Endothelial cell of umbilical vein (primary cell): ENCODE results near the gene OR10C1. TPM values are rescaled to one million over a fixed set of nuclear protein-coding genes. Genes with fewer than 3 reads are reported as not detected.

Experiments used
- BruUV-seq: library from RNA; stranded (reverse); fragments of 400-500 nt; replicated peaks from 2 replicates; lab custom pipeline; 2021; lab: Mats Ljungman, UMichigan
- CTCF ChIA-PET: fragments of 300-600, 350-600 bp; sonication (Branson Sonifier 250); formaldehyde crosslinking; loops from one replicate; lab custom pipeline; 2021; ENCODE audit warnings: antibody characterized with exemption, inconsistent platforms; lab: Charles Lee
- POLR2A ChIA-PET: fragments of 300-600, 350-600 bp; sonication (Branson Sonifier 250); formaldehyde crosslinking; loops from one replicate; lab custom pipeline; 2021; ENCODE audit warnings: antibody characterized with exemption, inconsistent platforms; lab: Charles Lee
- DNase-seq: peaks from one replicate; pipeline ENCODE4 v3.0.0-alpha.2; 2011; ENCODE audit warnings: low read depth, low spot score
- FAIRE-seq: peaks from 2 replicates; lab custom pipeline; 2011; peaks lifted over from hg19 to GRCh38; lab: Jason Lieb, UNC
- H2AFZ ChIP-seq: 2 replicates; pipeline ENCODE4 v1.6.0; 2012; ENCODE audit warnings: low read depth, low read length, control low read depth, inconsistent platforms
- H3K27ac ChIP-seq: 2 replicates; pipeline ENCODE4 v1.5.1; 2011; ENCODE audit warnings: low read depth, mild to moderate bottlenecking, control low read depth, low read length, moderate library complexity; ENCODE audit not compliant: insufficient read depth
- H3K27me3 ChIP-seq, 2 experiments: 2 replicates each; pipeline versions ENCODE4 v1.6.0 to v1.6.1; 2011; ENCODE audit warnings: low read length in 2 of 2, mixed read lengths in 1 of 2; ENCODE audit not compliant: control insufficient read depth in 2 of 2, insufficient read depth in 2 of 2
- H3K36me3 ChIP-seq, 2 experiments: 2 replicates in 1 of 2; 3 replicates in 1 of 2; pipeline ENCODE4 v1.5.1; 2011; ENCODE audit warnings: low read length in 2 of 2, mild to moderate bottlenecking in 1 of 2, moderate library complexity in 1 of 2; ENCODE audit not compliant: control insufficient read depth in 2 of 2, insufficient read depth in 2 of 2; ENCODE audit errors: extremely low read depth in 1 of 2
- H3K4me1 ChIP-seq: 3 replicates; pipeline ENCODE4 v1.5.1; 2011; ENCODE audit warnings: mild to moderate bottlenecking, low read length; ENCODE audit not compliant: control insufficient read depth, insufficient read depth; ENCODE audit errors: extremely low read depth
- H3K4me2 ChIP-seq: 2 replicates; pipeline ENCODE4 v1.6.1; 2011; ENCODE audit warnings: low read length, control low read depth, mixed read lengths; ENCODE audit not compliant: insufficient read depth
- H3K4me3 ChIP-seq, 3 experiments: fragments of 200-600 bp in 1 of 3; sonication (generic), shearing (Covaris generic) in 1 of 3; replicated peaks in 1 of 3; 2 replicates each; pipeline ENCODE4 v1.5.1; 2011 to 2016; ENCODE audit warnings: control low read depth in 3 of 3, low read length in 3 of 3, mild to moderate bottlenecking in 2 of 3, inconsistent platforms in 1 of 3, low read depth in 1 of 3, moderate library complexity in 1 of 3; ENCODE audit not compliant: insufficient read depth in 1 of 3
- H3K79me2 ChIP-seq: 2 replicates; pipeline ENCODE4 v1.6.0; 2012; ENCODE audit warnings: low read length, inconsistent platforms; ENCODE audit not compliant: control insufficient read depth, insufficient read depth
- H3K9ac ChIP-seq: replicated peaks from 2 replicates; pipeline ENCODE3; 2011; ENCODE audit warnings: low read length, control low read depth; ENCODE audit not compliant: insufficient read depth; ENCODE audit errors: extremely low read depth
- H3K9me1 ChIP-seq: replicated peaks from 3 replicates; pipeline ENCODE4 v1.6.0; 2011; ENCODE audit warnings: mild to moderate bottlenecking, low read length; ENCODE audit not compliant: control insufficient read depth, insufficient read depth; ENCODE audit errors: extremely low read depth
- H3K9me3 ChIP-seq: replicated peaks from 2 replicates; pipeline ENCODE4 v1.5.1; 2012; ENCODE audit warnings: low read length, inconsistent platforms; ENCODE audit not compliant: control insufficient read depth, insufficient read depth
- H4K20me1 ChIP-seq: replicated peaks from 2 replicates; pipeline ENCODE3; 2011; ENCODE audit warnings: mild to moderate bottlenecking, low read length; ENCODE audit not compliant: control insufficient read depth, insufficient read depth; ENCODE audit errors: extremely low read depth
- EZH2 ChIP-seq: IDR thresholded peaks from 2 replicates; pipeline ENCODE4 v1.6.1; 2012; ENCODE audit warnings: borderline replicate concordance, low read depth, mild to moderate bottlenecking, moderate library complexity, low read length, inconsistent platforms; ENCODE audit not compliant: severe bottlenecking
- FOS ChIP-seq: IDR thresholded peaks from 2 replicates; pipeline ENCODE4 v1.6.1; 2011; ENCODE audit warnings: mild to moderate bottlenecking, low read length, moderate library complexity, borderline replicate concordance; ENCODE audit not compliant: insufficient read depth
- GATA2 ChIP-seq: IDR thresholded peaks from 2 replicates; pipeline ENCODE4 v1.7.0; 2011; ENCODE audit warnings: low read depth, mild to moderate bottlenecking, moderate library complexity, mixed read lengths, low read length; ENCODE audit not compliant: insufficient read length, insufficient read depth
- JUN ChIP-seq: IDR thresholded peaks from 2 replicates; pipeline ENCODE4 v1.6.1; 2011; ENCODE audit warnings: borderline replicate concordance, low read depth; ENCODE audit not compliant: insufficient read length, insufficient read depth
- MYC ChIP-seq: IDR thresholded peaks from one replicate; pipeline ENCODE4 v1.6.1; 2011; ENCODE audit warnings: mild to moderate bottlenecking, low read depth, low read length
- POLR2A ChIP-seq: IDR thresholded peaks from 2 replicates; pipeline ENCODE4 v1.6.1; 2012; ENCODE audit warnings: low read depth, mild to moderate bottlenecking, control low read depth, low read length
- POLR2AphosphoS5 ChIP-seq: IDR thresholded peaks from 2 replicates; pipeline ENCODE4 v1.6.1; 2012; ENCODE audit warnings: low read depth, mild to moderate bottlenecking, control low read depth, low read length, moderate library complexity; ENCODE audit not compliant: insufficient read depth
- dilution Hi-C: fragments of 300-500 bp; cut with MboI; formaldehyde crosslinking; loops from one replicate; pipeline ENCODE4 v1.15.0; 2019; ENCODE audit warnings: low sequenced_read_pairs; ENCODE audit not compliant: extremely low pct_ligation_motif_present
- intact Hi-C: fragments of 100-400 bp; cut with micrococcal nuclease; formaldehyde crosslinking; loops from one replicate; pipeline ENCODE4 v1.10.0; 2022
- polyA plus RNA-seq, 4 experiments: library from polyadenylated mRNA; depleted of rRNA in 3 of 4; stranded (reverse) in 3 of 4; unstranded in 1 of 4; fragments of >200 nt; gene quantifications; 2 replicates each; pipeline versions ENCODE4 v1.2.1 to v1.2.3, GENCODE V29; 2011 to 2012; ENCODE audit warnings: missing spikeins in 1 of 4
- total RNA-seq: library from RNA; stranded (reverse); gene quantifications from 2 replicates; pipeline ENCODE4 v1.2.3, GENCODE V29; 2021
- TF ChIP-seq, protein P1 (sequence below): IDR thresholded peaks from 2 replicates; pipeline ENCODE4 v1.6.1; 2011; ENCODE audit not compliant: insufficient read depth, insufficient read length
- TF ChIP-seq, protein P2 (sequence below), 2 donors: IDR thresholded peaks; 1 replicate in 1 of 2; 2 replicates in 1 of 2; pipeline ENCODE4 v1.5.1; 2011; ENCODE audit warnings: low read length in 2 of 2, mild to moderate bottlenecking in 2 of 2, moderate library complexity in 2 of 2, control low read depth in 1 of 2, inconsistent platforms in 1 of 2, low read depth in 1 of 2; ENCODE audit not compliant: insufficient read depth in 1 of 2; ENCODE audit errors: extremely low read depth in 1 of 2

The OR10C1 gene
- total and polyA plus RNA-seq, 2 donors (not counting 3 experiments of a cell fraction or from before 2014, with no cell fraction given): not detected

DNA sequence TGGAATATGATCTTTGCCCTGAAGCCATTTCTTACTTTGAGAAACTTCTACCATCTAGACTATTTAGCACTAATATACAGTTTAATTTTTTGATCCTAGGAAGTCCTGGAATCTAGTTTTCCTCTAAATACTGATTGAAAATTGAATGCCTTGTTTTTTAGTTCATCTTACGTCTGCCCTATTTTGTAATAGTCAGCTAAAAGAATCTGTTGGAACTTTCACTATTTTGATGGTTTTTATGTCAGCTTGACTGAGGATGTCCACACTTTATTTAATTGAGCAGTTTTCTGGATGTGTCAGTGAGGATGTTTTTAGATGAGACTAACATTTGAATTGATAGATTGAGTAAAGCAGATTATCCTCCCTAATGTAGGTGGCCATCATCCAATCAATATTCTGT, 35.3 kb upstream of the OR10C1 start:
- POLR2A ChIA-PET: no interaction called here
- no peaks in the 10 kb centered on the region for H3K4me1 ChIP-seq
- CTCF ChIA-PET: no interaction called here
- no peaks in the 10 kb centered on the region for H3K9me1 ChIP-seq
- intact Hi-C loops: no loop called here
- H3K9ac ChIP-seq: no peak overlapping the region
- no peak overlapping the region for H2AFZ ChIP-seq
- H3K4me3 ChIP-seq: no peak overlapping the region
- FAIRE-seq (no peak), DNase-seq (no peak)
- TF ChIP-seq FOS: no peak
- TF ChIP-seq MYC: no peak
- TF ChIP-seq GATA2: no peak
- no peak for TF ChIP-seq POLR2A
- TF ChIP-seq JUN: no peak
- TF ChIP-seq EZH2: no peak
- TF ChIP-seq, protein P1, sequence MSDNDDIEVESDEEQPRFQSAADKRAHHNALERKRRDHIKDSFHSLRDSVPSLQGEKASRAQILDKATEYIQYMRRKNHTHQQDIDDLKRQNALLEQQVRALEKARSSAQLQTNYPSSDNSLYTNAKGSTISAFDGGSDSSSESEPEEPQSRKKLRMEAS: no peak
- no peaks in the 10 kb centered on the region for H4K20me1 ChIP-seq
- no TSS peak for BruUV-seq
- no peaks in the 10 kb centered on the region for H3K9me3 ChIP-seq
- no peak overlapping the region for H3K4me2 ChIP-seq
- dilution Hi-C loops: no loop called here
- H3K36me3 ChIP-seq: no peaks in the 10 kb centered on the region
- no peaks in the 10 kb centered on the region for H3K79me2 ChIP-seq
- H3K27me3 ChIP-seq: no peaks in the 10 kb centered on the region
- no peak overlapping the region for H3K27ac ChIP-seq

DNA sequence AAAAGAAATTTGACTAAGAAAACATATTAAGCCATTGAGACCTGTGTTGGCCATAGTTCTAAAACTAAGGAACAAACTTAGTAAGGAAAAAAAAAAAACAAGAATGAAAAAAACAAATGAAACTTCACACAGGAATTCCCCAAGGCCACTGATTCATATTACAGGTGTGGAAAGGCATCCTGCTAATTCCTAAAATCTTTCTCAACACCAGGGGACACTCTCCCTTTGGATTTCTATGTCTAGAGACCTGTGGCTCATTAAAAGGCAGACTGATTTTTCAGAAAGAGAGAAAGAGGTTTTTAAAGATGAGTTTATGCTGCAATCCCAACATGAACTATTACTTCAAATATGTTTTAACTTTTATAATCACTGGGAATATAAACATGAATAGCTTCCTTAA, 24.5 kb upstream of the OR10C1 start, which contains the start of gene OR12D1:
OR12D1 (plus strand) TSS at position 341 of the 400 bp plus-strand sequence.
- Histone ChIP-seq H3K9ac (no peak within 1 kb of the TSS), H3K36me3 (no peaks in the 10 kb centered on the region), H3K27ac (no peak within 1 kb of the TSS), H3K4me1 (no peaks in the 10 kb centered on the region), H3K9me3 (peaks cover 2% of the 10 kb centered on the region), H3K9me1 (no peaks in the 10 kb centered on the region), H3K4me2 (no peak within 1 kb of the TSS), H3K27me3 (no peaks in the 10 kb centered on the region), H3K4me3 (no peak within 1 kb of the TSS), H4K20me1 (no peaks in the 10 kb centered on the region), H3K79me2 (no peaks in the 10 kb centered on the region), H2AFZ (no peak within 1 kb of the TSS)
- FAIRE-seq (no peak), DNase-seq (no peak)
- dilution Hi-C loops: no loop called here
- no TSS peak for BruUV-seq
- TF ChIP-seq GATA2 (no peak), MYC (no peak), FOS (no peak), POLR2AphosphoS5 (no peak), EZH2 (no peak), POLR2A (no peak), JUN (no peak)
- TF ChIP-seq, protein P1: no peak
- TF ChIP-seq, protein P2, sequence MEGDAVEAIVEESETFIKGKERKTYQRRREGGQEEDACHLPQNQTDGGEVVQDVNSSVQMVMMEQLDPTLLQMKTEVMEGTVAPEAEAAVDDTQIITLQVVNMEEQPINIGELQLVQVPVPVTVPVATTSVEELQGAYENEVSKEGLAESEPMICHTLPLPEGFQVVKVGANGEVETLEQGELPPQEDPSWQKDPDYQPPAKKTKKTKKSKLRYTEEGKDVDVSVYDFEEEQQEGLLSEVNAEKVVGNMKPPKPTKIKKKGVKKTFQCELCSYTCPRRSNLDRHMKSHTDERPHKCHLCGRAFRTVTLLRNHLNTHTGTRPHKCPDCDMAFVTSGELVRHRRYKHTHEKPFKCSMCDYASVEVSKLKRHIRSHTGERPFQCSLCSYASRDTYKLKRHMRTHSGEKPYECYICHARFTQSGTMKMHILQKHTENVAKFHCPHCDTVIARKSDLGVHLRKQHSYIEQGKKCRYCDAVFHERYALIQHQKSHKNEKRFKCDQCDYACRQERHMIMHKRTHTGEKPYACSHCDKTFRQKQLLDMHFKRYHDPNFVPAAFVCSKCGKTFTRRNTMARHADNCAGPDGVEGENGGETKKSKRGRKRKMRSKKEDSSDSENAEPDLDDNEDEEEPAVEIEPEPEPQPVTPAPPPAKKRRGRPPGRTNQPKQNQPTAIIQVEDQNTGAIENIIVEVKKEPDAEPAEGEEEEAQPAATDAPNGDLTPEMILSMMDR (IDR thresholded peaks at IDR 0.05; ENCODE audit: extremely low read depth in 1 of 2, insufficient read depth in 1 of 2, low read depth in 1 of 2, low read length in 2 of 2): no peak
- POLR2A ChIA-PET: no interaction called here
- CTCF ChIA-PET: no interaction called here
- intact Hi-C loops: no loop called here
